ENCODE data around the gene ARHGEF2.

- TF ChIP-seq HDAC2 (IDR thresholded peaks at IDR 0.05) (no peak), HCFC1 (IDR thresholded peaks at IDR 0.05; ENCODE audit: low read length) (no peak), RAD21 (IDR thresholded peaks at IDR 0.05; ENCODE audit: insufficient read depth, low read depth, low read length) (no peak), CHD1 (IDR thresholded peaks at IDR 0.05; ENCODE audit: low read depth, low read length) (no peak), FOXM1 (IDR thresholded peaks at IDR 0.05; ENCODE audit: low read depth, low read length) (no peak)
Measured at GRCh38 chr1:155942578-155943141, 35.7 kb downstream of the ARHGEF2 start.

Data from GM12878 (cell line).